ENCODE results near the gene SLC39A11.
"Not testable (repeated sequence)": the region's sequence is repeated elsewhere in the genome, so short reads cannot be mapped to it uniquely, and the experiment has no call there.

DNA sequence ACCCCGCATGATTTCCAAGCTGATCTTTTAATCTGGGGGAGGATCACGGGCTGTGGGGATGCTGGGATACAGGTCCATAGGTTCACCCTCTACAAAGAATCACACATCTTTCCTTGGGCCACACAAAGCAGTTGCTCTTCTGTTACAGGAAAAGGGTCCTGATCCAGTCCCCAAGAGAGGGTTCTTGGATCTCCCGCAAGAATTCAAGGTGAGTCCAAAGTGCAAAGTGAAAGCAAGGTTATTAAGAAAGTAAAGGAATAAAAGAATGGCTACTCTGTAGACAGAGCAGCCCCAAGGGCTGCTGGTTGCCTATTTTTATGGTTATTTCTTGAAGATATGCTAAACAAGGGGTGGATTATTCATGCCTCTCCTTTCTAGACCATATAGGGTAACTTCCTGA lies 453.6 kb downstream of the SLC39A11 start:
- not testable (repeated sequence) for TF ChIP-seq CTCF (IDR thresholded peaks at IDR 0.05); TCF7L2 (IDR thresholded peaks at IDR 0.05; ENCODE audit: low read depth, low read length)
- TF ChIP-seq, protein P1, sequence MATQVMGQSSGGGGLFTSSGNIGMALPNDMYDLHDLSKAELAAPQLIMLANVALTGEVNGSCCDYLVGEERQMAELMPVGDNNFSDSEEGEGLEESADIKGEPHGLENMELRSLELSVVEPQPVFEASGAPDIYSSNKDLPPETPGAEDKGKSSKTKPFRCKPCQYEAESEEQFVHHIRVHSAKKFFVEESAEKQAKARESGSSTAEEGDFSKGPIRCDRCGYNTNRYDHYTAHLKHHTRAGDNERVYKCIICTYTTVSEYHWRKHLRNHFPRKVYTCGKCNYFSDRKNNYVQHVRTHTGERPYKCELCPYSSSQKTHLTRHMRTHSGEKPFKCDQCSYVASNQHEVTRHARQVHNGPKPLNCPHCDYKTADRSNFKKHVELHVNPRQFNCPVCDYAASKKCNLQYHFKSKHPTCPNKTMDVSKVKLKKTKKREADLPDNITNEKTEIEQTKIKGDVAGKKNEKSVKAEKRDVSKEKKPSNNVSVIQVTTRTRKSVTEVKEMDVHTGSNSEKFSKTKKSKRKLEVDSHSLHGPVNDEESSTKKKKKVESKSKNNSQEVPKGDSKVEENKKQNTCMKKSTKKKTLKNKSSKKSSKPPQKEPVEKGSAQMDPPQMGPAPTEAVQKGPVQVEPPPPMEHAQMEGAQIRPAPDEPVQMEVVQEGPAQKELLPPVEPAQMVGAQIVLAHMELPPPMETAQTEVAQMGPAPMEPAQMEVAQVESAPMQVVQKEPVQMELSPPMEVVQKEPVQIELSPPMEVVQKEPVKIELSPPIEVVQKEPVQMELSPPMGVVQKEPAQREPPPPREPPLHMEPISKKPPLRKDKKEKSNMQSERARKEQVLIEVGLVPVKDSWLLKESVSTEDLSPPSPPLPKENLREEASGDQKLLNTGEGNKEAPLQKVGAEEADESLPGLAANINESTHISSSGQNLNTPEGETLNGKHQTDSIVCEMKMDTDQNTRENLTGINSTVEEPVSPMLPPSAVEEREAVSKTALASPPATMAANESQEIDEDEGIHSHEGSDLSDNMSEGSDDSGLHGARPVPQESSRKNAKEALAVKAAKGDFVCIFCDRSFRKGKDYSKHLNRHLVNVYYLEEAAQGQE (IDR thresholded peaks at IDR 0.05; ENCODE audit: insufficient read depth in 1 of 2, low read depth in 2 of 2, low read length in 1 of 2) = not testable (repeated sequence)

Data from Panc1 (cell line).